ENCODE measurements around the gene F9. TPM values are rescaled to one million over a fixed set of nuclear protein-coding genes. Genes with fewer than 3 reads are reported as not detected.

Gene F9
- total RNA-seq, 1 donor from 2014 or later = not detected

GRCh38 chrX:139538907-139539790 is 8.6 kb downstream of the F9 start:
- Mint-ChIP-seq H3K36me3 (ENCODE audit: low read depth) (no peaks in the 10 kb centered on the region), H3K4me3 (no peak overlapping the region), H3K27me3 (no peaks in the 10 kb centered on the region), H3K27ac (no peak overlapping the region), H3K9me3 (no peaks in the 10 kb centered on the region), H3K4me1 (no peaks in the 10 kb centered on the region)
- intact Hi-C loops (cut with micrococcal nuclease) = no loop called here
- TF ChIP-seq, protein P1, sequence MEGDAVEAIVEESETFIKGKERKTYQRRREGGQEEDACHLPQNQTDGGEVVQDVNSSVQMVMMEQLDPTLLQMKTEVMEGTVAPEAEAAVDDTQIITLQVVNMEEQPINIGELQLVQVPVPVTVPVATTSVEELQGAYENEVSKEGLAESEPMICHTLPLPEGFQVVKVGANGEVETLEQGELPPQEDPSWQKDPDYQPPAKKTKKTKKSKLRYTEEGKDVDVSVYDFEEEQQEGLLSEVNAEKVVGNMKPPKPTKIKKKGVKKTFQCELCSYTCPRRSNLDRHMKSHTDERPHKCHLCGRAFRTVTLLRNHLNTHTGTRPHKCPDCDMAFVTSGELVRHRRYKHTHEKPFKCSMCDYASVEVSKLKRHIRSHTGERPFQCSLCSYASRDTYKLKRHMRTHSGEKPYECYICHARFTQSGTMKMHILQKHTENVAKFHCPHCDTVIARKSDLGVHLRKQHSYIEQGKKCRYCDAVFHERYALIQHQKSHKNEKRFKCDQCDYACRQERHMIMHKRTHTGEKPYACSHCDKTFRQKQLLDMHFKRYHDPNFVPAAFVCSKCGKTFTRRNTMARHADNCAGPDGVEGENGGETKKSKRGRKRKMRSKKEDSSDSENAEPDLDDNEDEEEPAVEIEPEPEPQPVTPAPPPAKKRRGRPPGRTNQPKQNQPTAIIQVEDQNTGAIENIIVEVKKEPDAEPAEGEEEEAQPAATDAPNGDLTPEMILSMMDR (IDR thresholded peaks at IDR 0.05) = no peak
- DNase-seq = no peak
- CTCF ChIA-PET = no interaction called here
- ATAC-seq (ENCODE audit: low read depth) = no peak
- POLR2A ChIA-PET = no interaction called here

GRCh38 chrX:139542652-139543051 is 12.1 kb downstream of the F9 start:
- no peaks in the 10 kb centered on the region for H3K4me1 Mint-ChIP-seq
- H3K4me3 Mint-ChIP-seq = no peak overlapping the region
- intact Hi-C loops (cut with micrococcal nuclease) = no loop called here
- no peak overlapping the region for H3K27ac Mint-ChIP-seq
- ATAC-seq (ENCODE audit: low read depth) = no peak
- no peaks in the 10 kb centered on the region for H3K36me3 Mint-ChIP-seq (ENCODE audit: low read depth)
- no peaks in the 10 kb centered on the region for H3K27me3 Mint-ChIP-seq
- TF ChIP-seq, protein P1 (IDR thresholded peaks at IDR 0.05) = no peak
- ChIA-PET POLR2A (no interaction called here), CTCF (no interaction called here)
- no peak for DNase-seq
- H3K9me3 Mint-ChIP-seq = no peaks in the 10 kb centered on the region

DNA sequence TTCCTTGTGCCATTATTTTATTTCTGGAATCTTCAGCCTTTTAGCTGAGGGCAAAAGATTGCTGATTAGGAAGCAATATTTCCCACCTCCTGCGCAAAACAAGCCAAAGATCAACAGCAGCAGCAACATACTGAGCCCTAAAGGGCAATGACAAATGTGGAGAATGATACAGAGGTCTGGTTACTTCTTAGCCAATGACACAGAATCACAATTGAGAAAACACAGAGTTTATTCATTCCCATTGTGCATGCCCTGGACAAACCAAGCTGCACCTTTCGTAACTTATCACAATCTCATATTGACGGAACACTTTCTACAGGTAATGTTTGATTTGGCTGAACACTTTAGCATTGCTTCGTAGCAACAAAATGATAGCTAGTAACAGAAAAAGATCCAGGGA is 13.4 kb downstream of the F9 start:
- Mint-ChIP-seq H3K4me1 (no peaks in the 10 kb centered on the region), H3K27ac (no peak overlapping the region), H3K9me3 (no peaks in the 10 kb centered on the region), H3K36me3 (ENCODE audit: low read depth) (no peaks in the 10 kb centered on the region), H3K27me3 (no peaks in the 10 kb centered on the region), H3K4me3 (no peak overlapping the region)
- intact Hi-C loops (cut with micrococcal nuclease) = no loop called here
- TF ChIP-seq, protein P1 (IDR thresholded peaks at IDR 0.05) = no peak
- ATAC-seq (ENCODE audit: low read depth) = no peak
- no peak for DNase-seq
- ChIA-PET POLR2A (no interaction called here), CTCF (no interaction called here)

- no peaks in the 10 kb centered on the region for H3K9me3 Mint-ChIP-seq
- TF ChIP-seq, protein P1 (IDR thresholded peaks at IDR 0.05) = no peak
- H3K4me3 Mint-ChIP-seq = no peak overlapping the region
- no peaks in the 10 kb centered on the region for H3K27me3 Mint-ChIP-seq
- no peak overlapping the region for H3K27ac Mint-ChIP-seq
- H3K4me1 Mint-ChIP-seq = no peaks in the 10 kb centered on the region
- ChIA-PET CTCF (no interaction called here), POLR2A (no interaction called here)
- intact Hi-C loops (cut with micrococcal nuclease) = no loop called here
- ATAC-seq (ENCODE audit: low read depth) (no peak), DNase-seq (no peak)
- no peaks in the 10 kb centered on the region for H3K36me3 Mint-ChIP-seq (ENCODE audit: low read depth)
Measured at GRCh38 chrX:139544591-139544990, 14.1 kb downstream of the F9 start.

GRCh38 chrX:139554376-139554775 is 23.8 kb downstream of the F9 start:
- Mint-ChIP-seq H3K9me3 (no peaks in the 10 kb centered on the region), H3K27ac (peak overlapping the region; percentile 18), H3K27me3 (no peaks in the 10 kb centered on the region), H3K4me3 (peak overlapping the region; percentile 17), H3K4me1 (peaks cover 23% of the 10 kb centered on the region), H3K36me3 (ENCODE audit: low read depth) (no peaks in the 10 kb centered on the region)
- DNase-seq (no peak), ATAC-seq (ENCODE audit: low read depth) (no peak)
- POLR2A ChIA-PET = interaction anchor here (0.6 kb wide), 1 partner anchor 379 kb away, joined by 4 read pairs; no protein-coding TSS in a partner anchor
- intact Hi-C loops (cut with micrococcal nuclease) = loop anchor here (5.0 to 10.0 kb wide), 2 partner anchors 360 to 378 kb away; partner anchors contain the start of gene ATP11C
- TF ChIP-seq, protein P1 (IDR thresholded peaks at IDR 0.05) = no peak
- CTCF ChIA-PET = no interaction called here
